ENCODE measurements around the gene WDR64. TPM values are rescaled to one million over a fixed set of nuclear protein-coding genes. Genes with fewer than 3 reads are reported as not detected.

WDR64 gene
- total RNA-seq = not detected
- long read RNA-seq, partial matches to known transcripts = 0 of 1 reads
- long read RNA-seq, other reads (novel, unspliced or antisense) = 1 of 1 reads

DNA sequence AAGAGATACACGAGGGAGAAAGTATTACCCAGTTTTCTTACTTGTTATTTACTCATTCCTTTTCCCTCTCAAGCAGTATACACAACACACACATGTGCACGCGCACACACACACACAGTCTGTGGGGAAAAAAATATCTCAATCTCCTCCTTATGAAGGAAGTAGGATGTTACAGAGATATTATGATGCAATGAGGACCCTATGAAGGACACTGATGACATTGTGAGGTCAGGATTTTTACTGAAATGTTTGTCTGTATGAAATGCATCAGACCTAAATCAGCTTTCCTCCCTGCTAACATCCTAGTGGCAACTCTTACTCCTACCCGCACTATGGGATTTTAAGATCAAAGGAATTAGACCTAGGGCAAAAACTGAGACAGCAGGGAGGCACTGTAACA is at the start of gene WDR64:
WDR64 (plus strand) TSS at position 270 of the 400 bp plus-strand sequence. CDS start 204 bp downstream, outside the sequence.
- Histone ChIP-seq H3K27me3 (ENCODE audit: low read depth) (no peaks in the 10 kb centered on the region), H3K9me3 (replicated peaks) (peaks cover 3% of the 10 kb centered on the region), H3K27ac (replicated peaks) (no peak within 1 kb of the TSS), H3K4me3 (no peak within 1 kb of the TSS), H3K4me1 (no peaks in the 10 kb centered on the region), H3K36me3 (no peaks in the 10 kb centered on the region)
- intact Hi-C loops (cut with micrococcal nuclease) = no loop called here
- no peak for DNase-seq
- TF ChIP-seq, protein P1, sequence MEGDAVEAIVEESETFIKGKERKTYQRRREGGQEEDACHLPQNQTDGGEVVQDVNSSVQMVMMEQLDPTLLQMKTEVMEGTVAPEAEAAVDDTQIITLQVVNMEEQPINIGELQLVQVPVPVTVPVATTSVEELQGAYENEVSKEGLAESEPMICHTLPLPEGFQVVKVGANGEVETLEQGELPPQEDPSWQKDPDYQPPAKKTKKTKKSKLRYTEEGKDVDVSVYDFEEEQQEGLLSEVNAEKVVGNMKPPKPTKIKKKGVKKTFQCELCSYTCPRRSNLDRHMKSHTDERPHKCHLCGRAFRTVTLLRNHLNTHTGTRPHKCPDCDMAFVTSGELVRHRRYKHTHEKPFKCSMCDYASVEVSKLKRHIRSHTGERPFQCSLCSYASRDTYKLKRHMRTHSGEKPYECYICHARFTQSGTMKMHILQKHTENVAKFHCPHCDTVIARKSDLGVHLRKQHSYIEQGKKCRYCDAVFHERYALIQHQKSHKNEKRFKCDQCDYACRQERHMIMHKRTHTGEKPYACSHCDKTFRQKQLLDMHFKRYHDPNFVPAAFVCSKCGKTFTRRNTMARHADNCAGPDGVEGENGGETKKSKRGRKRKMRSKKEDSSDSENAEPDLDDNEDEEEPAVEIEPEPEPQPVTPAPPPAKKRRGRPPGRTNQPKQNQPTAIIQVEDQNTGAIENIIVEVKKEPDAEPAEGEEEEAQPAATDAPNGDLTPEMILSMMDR (IDR thresholded peaks at IDR 0.05; ENCODE audit: borderline replicate concordance) = no peak

GRCh38 chr1:241603731-241604245 is 48.3 kb upstream of the WDR64 start:
- Histone ChIP-seq H3K4me1 (peaks cover 4% of the 10 kb centered on the region), H3K9me3 (replicated peaks) (no peaks in the 10 kb centered on the region), H3K27ac (replicated peaks) (no peak overlapping the region), H3K4me3 (no peak overlapping the region), H3K27me3 (ENCODE audit: low read depth) (no peaks in the 10 kb centered on the region), H3K36me3 (no peaks in the 10 kb centered on the region)
- intact Hi-C loops (cut with micrococcal nuclease) = loop anchor here (10.0 kb wide), 1 partner anchor 211 kb away; no protein-coding TSS in a partner anchor
- DNase-seq = no peak
- TF ChIP-seq, protein P1 (IDR thresholded peaks at IDR 0.05; ENCODE audit: borderline replicate concordance) = no peak

- Histone ChIP-seq H3K4me1 (peaks cover 6% of the 10 kb centered on the region), H3K36me3 (no peaks in the 10 kb centered on the region), H3K27me3 (ENCODE audit: low read depth) (no peaks in the 10 kb centered on the region), H3K9me3 (replicated peaks) (no peaks in the 10 kb centered on the region), H3K27ac (replicated peaks) (no peak overlapping the region), H3K4me3 (no peak overlapping the region)
- no peak for DNase-seq
- intact Hi-C loops (cut with micrococcal nuclease) = loop anchor here (10.0 kb wide), 1 partner anchor 210 kb away; no protein-coding TSS in a partner anchor
- TF ChIP-seq, protein P1 (IDR thresholded peaks at IDR 0.05; ENCODE audit: borderline replicate concordance) = no peak
These were observed 46.8 kb upstream of the WDR64 start for GRCh38 chr1:241605146-241605805.

GRCh38 chr1:241606544-241606943 is 45.5 kb upstream of the WDR64 start:
- Histone ChIP-seq H3K27ac (replicated peaks) (no peak overlapping the region), H3K27me3 (ENCODE audit: low read depth) (no peaks in the 10 kb centered on the region), H3K4me1 (peaks cover 4% of the 10 kb centered on the region), H3K9me3 (replicated peaks) (no peaks in the 10 kb centered on the region), H3K4me3 (no peak overlapping the region), H3K36me3 (no peaks in the 10 kb centered on the region)
- TF ChIP-seq, protein P1 (IDR thresholded peaks at IDR 0.05; ENCODE audit: borderline replicate concordance) = no peak
- intact Hi-C loops (cut with micrococcal nuclease) = loop anchor here (10.0 kb wide), 1 partner anchor 208 kb away; no protein-coding TSS in a partner anchor
- no peak for DNase-seq

GRCh38 chr1:241607497-241607896 is 44.6 kb upstream of the WDR64 start:
- Histone ChIP-seq H3K27me3 (ENCODE audit: low read depth) (no peaks in the 10 kb centered on the region), H3K4me1 (peaks cover 4% of the 10 kb centered on the region), H3K9me3 (replicated peaks) (no peaks in the 10 kb centered on the region), H3K36me3 (no peaks in the 10 kb centered on the region), H3K4me3 (no peak overlapping the region), H3K27ac (replicated peaks) (no peak overlapping the region)
- DNase-seq = no peak
- TF ChIP-seq, protein P1 (IDR thresholded peaks at IDR 0.05; ENCODE audit: borderline replicate concordance) = no peak
- intact Hi-C loops (cut with micrococcal nuclease) = loop anchor here (10.0 kb wide), 1 partner anchor 207 kb away; no protein-coding TSS in a partner anchor
